Measurements from ENCODE around the gene PPP1R26.
"Not testable (repeated sequence)": the region's sequence is repeated elsewhere in the genome, so short reads cannot be mapped to it uniquely, and the experiment has no call there.

Gene PPP1R26

GRCh38 chr9:135521608-135522095, 42.1 kb downstream of the PPP1R26 start:
- DNase-seq (ENCODE audit: low read depth): no peak

GRCh38 chr9:135522137-135522877, 42.7 kb downstream of the PPP1R26 start:
- no peak for DNase-seq (ENCODE audit: low read depth)

- DNase-seq (ENCODE audit: low read depth): no peak
Measured at GRCh38 chr9:135522931-135523330, 43.3 kb downstream of the PPP1R26 start.

GRCh38 chr9:135523521-135524129, 44.0 kb downstream of the PPP1R26 start:
- DNase-seq (ENCODE audit: low read depth): no peak

GRCh38 chr9:135524130-135524861, 44.7 kb downstream of the PPP1R26 start:
- no peak for DNase-seq (ENCODE audit: low read depth)

- DNase-seq (ENCODE audit: low read depth): no peak
Measured at GRCh38 chr9:135525241-135526088, 45.9 kb downstream of the PPP1R26 start.

- no peak for DNase-seq (ENCODE audit: low read depth)
Measured at GRCh38 chr9:135526089-135526729, 46.6 kb downstream of the PPP1R26 start.

- DNase-seq (ENCODE audit: low read depth): no peak
Measured at GRCh38 chr9:135526730-135527571, 47.4 kb downstream of the PPP1R26 start.

GRCh38 chr9:135528842-135529435, 49.4 kb downstream of the PPP1R26 start:
- not testable (repeated sequence) for DNase-seq (ENCODE audit: low read depth)

GRCh38 chr9:135530146-135530545, 50.6 kb downstream of the PPP1R26 start:
- DNase-seq (ENCODE audit: low read depth): no peak

GRCh38 chr9:135531096-135531495, 51.5 kb downstream of the PPP1R26 start:
- no peak for DNase-seq (ENCODE audit: low read depth)

- DNase-seq (ENCODE audit: low read depth): no peak
Measured at GRCh38 chr9:135533113-135533512, 53.5 kb downstream of the PPP1R26 start.

GRCh38 chr9:135533674-135534073, 54.1 kb downstream of the PPP1R26 start:
- no peak for DNase-seq (ENCODE audit: low read depth)

- not testable (repeated sequence) for DNase-seq (ENCODE audit: low read depth)
Measured at GRCh38 chr9:135534192-135534711, 54.7 kb downstream of the PPP1R26 start.

GRCh38 chr9:135534826-135535225, 55.2 kb downstream of the PPP1R26 start:
- DNase-seq (ENCODE audit: low read depth): not testable (repeated sequence)

- not testable (repeated sequence) for DNase-seq (ENCODE audit: low read depth)
Measured at GRCh38 chr9:135535631-135536030, 56.0 kb downstream of the PPP1R26 start.

- DNase-seq (ENCODE audit: low read depth): no peak
Measured at GRCh38 chr9:135536216-135536615, 56.6 kb downstream of the PPP1R26 start.

Data from stimulated activated CD8-positive, alpha-beta memory T cell treated with anti-CD3 and anti-CD28 coated beads, Interleukin-4, amount 100 ng/mL, for 24 hours (primary cell).